ENCODE results near the gene CNTNAP1. TPM values are rescaled to one million over a fixed set of nuclear protein-coding genes. Genes with fewer than 3 reads are reported as not detected.

Gene CNTNAP1
- total RNA-seq, 4 donors from 2014 or later: 0.35 to 5.0 (median 1.3) TPM

- TF ChIP-seq CTCF (IDR thresholded peaks at IDR 0.05) (no peak), POLR2A (IDR thresholded peaks at IDR 0.05) (no peak)
- peak overlapping the region; percentile 88 to 96 (median 92) for H3K27ac ChIP-seq
- H3K36me3 ChIP-seq: no peaks in the 10 kb centered on the region
- H3K4me1 ChIP-seq: peaks cover 8 to 63% (median 44%) of the 10 kb centered on the region in 4 donors
- no peaks in the 10 kb centered on the region for H3K9me3 ChIP-seq
- no peaks in the 10 kb centered on the region for H3K27me3 ChIP-seq
- peak overlapping the region; percentile 69 to 85 (median 70) for H3K4me3 ChIP-seq
- no peak for DNase-seq
These were observed 2.0 kb upstream of the CNTNAP1 start for GRCh38 chr17:42680331-42680808.

DNA sequence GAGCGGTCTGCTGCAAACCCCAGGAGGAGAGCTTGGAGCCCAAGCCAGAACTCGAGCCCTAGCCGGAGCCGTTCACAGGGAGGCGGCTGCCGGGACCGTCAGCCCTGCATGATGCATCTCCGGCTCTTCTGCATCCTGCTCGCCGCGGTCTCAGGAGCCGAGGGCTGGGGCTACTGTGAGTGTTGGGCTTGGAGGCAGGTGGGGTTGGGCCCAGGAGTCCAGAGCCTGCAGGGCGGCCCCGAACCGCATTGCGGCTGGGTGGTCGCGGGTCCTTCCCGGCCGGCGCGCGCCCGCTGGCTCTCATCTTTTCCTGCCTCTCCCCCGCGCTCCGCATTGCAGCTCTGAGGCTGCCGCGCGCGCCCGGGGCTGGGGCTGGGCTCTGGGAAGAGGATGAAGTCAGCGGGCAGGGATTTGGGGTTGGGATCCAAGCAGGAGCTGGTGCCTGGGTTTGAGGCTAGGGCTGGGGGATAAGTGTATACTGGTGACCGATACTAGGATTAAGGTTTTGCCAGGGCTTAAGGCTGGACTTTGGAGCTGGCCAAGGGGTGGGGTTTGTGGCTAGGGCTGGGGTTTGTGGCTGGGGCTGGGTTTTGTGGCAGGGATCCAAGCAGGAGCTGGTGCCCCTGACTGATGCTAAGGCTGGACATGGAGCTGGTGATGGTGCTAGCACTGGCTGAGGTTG lies 532 bp downstream of the CNTNAP1 start:
- no peaks in the 10 kb centered on the region for H3K27me3 ChIP-seq
- H3K4me1 ChIP-seq: peaks cover 8 to 49% (median 27%) of the 10 kb centered on the region in 4 donors
- DNase-seq: peak in 1 of 3 donors; percentile 43
- peak overlapping the region in 3 of 4 donors; percentile 34 to 53 (median 49) for H3K27ac ChIP-seq
- no peaks in the 10 kb centered on the region for H3K36me3 ChIP-seq
- TF ChIP-seq POLR2A (IDR thresholded peaks at IDR 0.05): no peak
- TF ChIP-seq CTCF (IDR thresholded peaks at IDR 0.05): no peak
- no peaks in the 10 kb centered on the region for H3K9me3 ChIP-seq
- peak overlapping the region; percentile 26 to 44 (median 42) for H3K4me3 ChIP-seq

- Histone ChIP-seq H3K4me3 (peak overlapping the region in 2 of 4 donors; percentile 3 to 41), H3K9me3 (no peaks in the 10 kb centered on the region), H3K27ac (peak overlapping the region in 2 of 4 donors; percentile 49 to 53), H3K4me1 (peaks cover 8 to 47% (median 27%) of the 10 kb centered on the region in 4 donors), H3K27me3 (no peaks in the 10 kb centered on the region), H3K36me3 (no peaks in the 10 kb centered on the region)
- TF ChIP-seq CTCF (IDR thresholded peaks at IDR 0.05): no peak
- no peak for TF ChIP-seq POLR2A (IDR thresholded peaks at IDR 0.05)
- no peak for DNase-seq
These were observed 1.2 kb downstream of the CNTNAP1 start for GRCh38 chr17:42683407-42684034.

GRCh38 chr17:42684929-42685556 lies 2.7 kb downstream of the CNTNAP1 start:
- no peaks in the 10 kb centered on the region for H3K9me3 ChIP-seq
- DNase-seq: no peak
- H3K27ac ChIP-seq: no peak overlapping the region
- no peak overlapping the region for H3K4me3 ChIP-seq
- H3K4me1 ChIP-seq: peaks cover 8 to 32% (median 14%) of the 10 kb centered on the region in 4 donors
- no peaks in the 10 kb centered on the region for H3K36me3 ChIP-seq
- no peak for TF ChIP-seq CTCF (IDR thresholded peaks at IDR 0.05)
- no peak for TF ChIP-seq POLR2A (IDR thresholded peaks at IDR 0.05)
- no peaks in the 10 kb centered on the region for H3K27me3 ChIP-seq

DNA sequence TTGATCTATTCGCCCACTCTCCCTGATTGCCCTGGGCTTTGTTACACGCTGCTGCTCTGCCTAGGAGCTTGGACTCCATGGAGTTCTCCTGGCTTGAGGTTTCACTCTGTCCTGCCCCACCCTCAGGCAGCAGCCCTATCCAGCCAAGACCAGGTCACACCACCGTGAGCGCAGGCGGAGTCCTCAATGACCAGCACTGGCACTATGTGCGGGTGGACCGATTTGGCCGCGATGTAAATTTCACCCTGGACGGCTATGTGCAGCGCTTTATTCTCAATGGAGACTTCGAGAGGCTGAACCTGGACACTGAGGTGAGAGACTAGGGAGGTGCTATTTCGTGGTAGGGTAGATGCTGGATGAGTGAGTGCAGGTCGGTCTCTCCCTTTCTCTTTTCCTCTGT lies 3.5 kb downstream of the CNTNAP1 start:
- Histone ChIP-seq H3K9me3 (no peaks in the 10 kb centered on the region), H3K36me3 (no peaks in the 10 kb centered on the region), H3K4me1 (peaks cover 7 to 27% (median 10%) of the 10 kb centered on the region in 4 donors), H3K4me3 (no peak overlapping the region), H3K27me3 (no peaks in the 10 kb centered on the region), H3K27ac (no peak overlapping the region)
- no peak for TF ChIP-seq CTCF (IDR thresholded peaks at IDR 0.05)
- DNase-seq: no peak
